Activated naive CD4-positive, alpha-beta T cell treated with anti-CD3 and anti-CD28 coated beads for 36 hours (primary cell): ENCODE data around the gene AGPAT4. TPM values are rescaled to one million over a fixed set of nuclear protein-coding genes. Genes with fewer than 3 reads are reported as not detected.
"Not testable (repeated sequence)": the region's sequence is repeated elsewhere in the genome, so short reads cannot be mapped to it uniquely, and the experiment has no call there.

Experiments
- CTCF ChIA-PET: fragments of 350-600 bp; sonication (Branson Sonifier 250); formaldehyde crosslinking; loops from one replicate; lab custom pipeline; 2021; ENCODE audit warnings: antibody characterized with exemption; lab: Charles Lee
- DNase-seq: peaks from one replicate; pipeline ENCODE4 v3.0.0-alpha.2; 2020
- H3K27ac Mint-ChIP-seq: one replicate; pipeline ENCODE4 v1.8.0; 2021; ENCODE audit warnings: mild to moderate bottlenecking, mixed read lengths
- H3K27me3 Mint-ChIP-seq: one replicate; pipeline ENCODE4 v1.8.0; 2021; ENCODE audit warnings: low read depth, mixed read lengths
- H3K36me3 Mint-ChIP-seq: one replicate; pipeline ENCODE4 v1.8.0; 2021; ENCODE audit warnings: low read depth, mixed read lengths
- H3K4me1 Mint-ChIP-seq: one replicate; pipeline ENCODE4 v1.8.0; 2021; ENCODE audit warnings: low read depth, mixed read lengths
- H3K4me3 Mint-ChIP-seq: one replicate; pipeline ENCODE4 v1.8.0; 2021; ENCODE audit warnings: mild to moderate bottlenecking, moderate library complexity, mixed read lengths
- H3K9me3 Mint-ChIP-seq: one replicate; pipeline ENCODE4 v1.8.0; 2021; ENCODE audit warnings: mixed read lengths
- intact Hi-C: fragments of 100-400 bp; cut with micrococcal nuclease; formaldehyde crosslinking; loops from one replicate; pipeline ENCODE4 v1.15.1; 2023
- total RNA-seq, 2 experiments: library from RNA; stranded (reverse); gene quantifications; one replicate each; pipeline ENCODE4 v1.2.3, GENCODE V29; 2021

AGPAT4 gene
- total RNA-seq, 2 experiments from 2014 or later: 3.7 to 4.2 TPM

- DNase-seq: no peak
- Mint-ChIP-seq H3K4me3 (no peak overlapping the region), H3K27ac (no peak overlapping the region), H3K4me1 (peaks cover 8% of the 10 kb centered on the region), H3K36me3 (no peaks in the 10 kb centered on the region), H3K9me3 (no peaks in the 10 kb centered on the region), H3K27me3 (no peaks in the 10 kb centered on the region)
- intact Hi-C loops: no loop called here
- CTCF ChIA-PET: no interaction called here
These were observed 43.5 kb downstream of the AGPAT4 start for GRCh38 chr6:161230339-161230738.

- DNase-seq: no peak
- Mint-ChIP-seq H3K27me3 (no peaks in the 10 kb centered on the region), H3K27ac (no peak overlapping the region), H3K4me3 (no peak overlapping the region), H3K9me3 (peaks cover 4% of the 10 kb centered on the region), H3K36me3 (no peaks in the 10 kb centered on the region), H3K4me1 (peaks cover 8% of the 10 kb centered on the region)
- intact Hi-C loops: no loop called here
- CTCF ChIA-PET: no interaction called here
These were observed 44.8 kb downstream of the AGPAT4 start for GRCh38 chr6:161228921-161229591.

- H3K4me3 Mint-ChIP-seq: no peak overlapping the region
- no peak overlapping the region for H3K27ac Mint-ChIP-seq
- intact Hi-C loops: no loop called here
- peaks cover 8% of the 10 kb centered on the region for H3K4me1 Mint-ChIP-seq
- H3K9me3 Mint-ChIP-seq: peaks cover 4% of the 10 kb centered on the region
- CTCF ChIA-PET: interaction anchor here (0.7 kb wide), 1 partner anchor 1574 kb away, joined by 3 read pairs; no protein-coding TSS in a partner anchor
- H3K27me3 Mint-ChIP-seq: no peaks in the 10 kb centered on the region
- DNase-seq: no peak
- no peaks in the 10 kb centered on the region for H3K36me3 Mint-ChIP-seq
These were observed 45.8 kb downstream of the AGPAT4 start for GRCh38 chr6:161228096-161228495.

- H3K9me3 Mint-ChIP-seq: peaks cover 4% of the 10 kb centered on the region
- H3K4me1 Mint-ChIP-seq: peaks cover 8% of the 10 kb centered on the region
- intact Hi-C loops: no loop called here
- H3K27ac Mint-ChIP-seq: no peak overlapping the region
- H3K27me3 Mint-ChIP-seq: no peaks in the 10 kb centered on the region
- CTCF ChIA-PET: interaction anchor here (0.7 kb wide), 1 partner anchor 1575 kb away, joined by 3 read pairs; no protein-coding TSS in a partner anchor
- DNase-seq: no peak
- no peaks in the 10 kb centered on the region for H3K36me3 Mint-ChIP-seq
- H3K4me3 Mint-ChIP-seq: no peak overlapping the region
These were observed 46.6 kb downstream of the AGPAT4 start for GRCh38 chr6:161227004-161227960.

GRCh38 chr6:161226009-161226964, 47.6 kb downstream of the AGPAT4 start:
- CTCF ChIA-PET: no interaction called here
- Mint-ChIP-seq H3K4me1 (peaks cover 8% of the 10 kb centered on the region), H3K27me3 (no peaks in the 10 kb centered on the region), H3K9me3 (peaks cover 4% of the 10 kb centered on the region), H3K4me3 (no peak overlapping the region), H3K27ac (peak overlapping the region; percentile 37), H3K36me3 (no peaks in the 10 kb centered on the region)
- peak; percentile 24 for DNase-seq
- intact Hi-C loops: no loop called here

- CTCF ChIA-PET: no interaction called here
- Mint-ChIP-seq H3K27ac (no peak overlapping the region), H3K4me3 (no peak overlapping the region)
These were observed 48.2 kb downstream of the AGPAT4 start for GRCh38 chr6:161225681-161226008.

GRCh38 chr6:161224951-161225680, 48.7 kb downstream of the AGPAT4 start:
- H3K27me3 Mint-ChIP-seq, H3K4me3 Mint-ChIP-seq, H3K9me3 Mint-ChIP-seq, H3K36me3 Mint-ChIP-seq, H3K27ac Mint-ChIP-seq, intact Hi-C loops, CTCF ChIA-PET, H3K4me1 Mint-ChIP-seq, DNase-seq: not testable (repeated sequence)

More at GRCh38 chr6:161225681-161226008, 48.2 kb downstream of the AGPAT4 start:
- no peaks in the 10 kb centered on the region for H3K36me3 Mint-ChIP-seq
- H3K4me1 Mint-ChIP-seq: peaks cover 8% of the 10 kb centered on the region
- DNase-seq: no peak
- intact Hi-C loops: no loop called here
- peaks cover 4% of the 10 kb centered on the region for H3K9me3 Mint-ChIP-seq
- H3K27me3 Mint-ChIP-seq: no peaks in the 10 kb centered on the region

- no peak for DNase-seq
- intact Hi-C loops: no loop called here
- H3K36me3 Mint-ChIP-seq: no peaks in the 10 kb centered on the region
- H3K4me3 Mint-ChIP-seq: no peak overlapping the region
- H3K27ac Mint-ChIP-seq: no peak overlapping the region
- CTCF ChIA-PET: no interaction called here
- no peaks in the 10 kb centered on the region for H3K27me3 Mint-ChIP-seq
- peaks cover 4% of the 10 kb centered on the region for H3K9me3 Mint-ChIP-seq
- H3K4me1 Mint-ChIP-seq: peaks cover 8% of the 10 kb centered on the region
These were observed 50.2 kb downstream of the AGPAT4 start for GRCh38 chr6:161223646-161224045.

- intact Hi-C loops: no loop called here
- H3K36me3 Mint-ChIP-seq: peaks cover 4% of the 10 kb centered on the region
- CTCF ChIA-PET: interaction anchor here (0.7 kb wide), 1 partner anchor 24 kb away, joined by 3 read pairs; no protein-coding TSS in a partner anchor
- H3K27ac Mint-ChIP-seq: no peak overlapping the region
- DNase-seq: no peak
- H3K4me1 Mint-ChIP-seq: peaks cover 8% of the 10 kb centered on the region
- no peaks in the 10 kb centered on the region for H3K27me3 Mint-ChIP-seq
- no peak overlapping the region for H3K4me3 Mint-ChIP-seq
- H3K9me3 Mint-ChIP-seq: peaks cover 4% of the 10 kb centered on the region
These were observed 51.1 kb downstream of the AGPAT4 start for GRCh38 chr6:161222706-161223234.

- DNase-seq: no peak
- CTCF ChIA-PET: interaction anchor here (0.7 kb wide), 1 partner anchor 83 kb away, joined by 3 read pairs; no protein-coding TSS in a partner anchor
- intact Hi-C loops: no loop called here
These were observed 53.5 kb downstream of the AGPAT4 start for GRCh38 chr6:161220346-161220745.

GRCh38 chr6:161219680-161220079, 54.2 kb downstream of the AGPAT4 start:
- CTCF ChIA-PET: interaction anchor here (0.7 kb wide), 1 partner anchor 82 kb away, joined by 3 read pairs; no protein-coding TSS in a partner anchor
- no peak for DNase-seq
- intact Hi-C loops: no loop called here
- H3K4me3 Mint-ChIP-seq: no peak overlapping the region
- H3K9me3 Mint-ChIP-seq: peaks cover 2% of the 10 kb centered on the region
- H3K4me1 Mint-ChIP-seq: no peaks in the 10 kb centered on the region
- peaks cover 16% of the 10 kb centered on the region for H3K36me3 Mint-ChIP-seq
- H3K27ac Mint-ChIP-seq: no peak overlapping the region
- H3K27me3 Mint-ChIP-seq: no peaks in the 10 kb centered on the region

More at GRCh38 chr6:161220346-161220745, 53.5 kb downstream of the AGPAT4 start:
- Mint-ChIP-seq H3K27me3 (no peaks in the 10 kb centered on the region), H3K4me1 (no peaks in the 10 kb centered on the region), H3K36me3 (peaks cover 16% of the 10 kb centered on the region), H3K27ac (no peak overlapping the region), H3K4me3 (no peak overlapping the region), H3K9me3 (peaks cover 4% of the 10 kb centered on the region)
